OCI-LY3 (cell line): Measurements from ENCODE around the gene CD86.

Experiments
- H2AFZ ChIP-seq: fragments of 200-600, 300-600 bp; shearing (Covaris generic); 2 replicates; pipeline ENCODE4 v1.6.0; 2014; ENCODE audit warnings: antibody characterized with exemption, low read depth, low read length
- H3K27ac ChIP-seq: fragments of 200-600, 300-600 bp; sonication (generic); 2 replicates; pipeline ENCODE4 v1.5.1; 2014; ENCODE audit warnings: mild to moderate bottlenecking, low read length, moderate library complexity, mixed read lengths
- H3K27me3 ChIP-seq: fragments of 200-600, 300-600 bp; sonication (generic); 2 replicates; pipeline ENCODE4 v1.6.1; 2014; ENCODE audit warnings: low read depth, low read length, mixed read lengths
- H3K36me3 ChIP-seq: fragments of 200-600, 300-600 bp; sonication (generic); replicated peaks from 2 replicates; pipeline ENCODE3; 2014; ENCODE audit warnings: low read depth, low read length, mixed read lengths
- H3K4me1 ChIP-seq: fragments of 300-600, 200-600 bp; sonication (generic); 2 replicates; pipeline ENCODE4 v1.6.1; 2014; ENCODE audit warnings: low read length, mixed read lengths
- H3K4me2 ChIP-seq: fragments of 200-600, 300-600 bp; sonication (generic); 2 replicates; pipeline ENCODE4 v1.6.1; 2014; ENCODE audit warnings: low read length, mixed read lengths
- H3K4me3 ChIP-seq: fragments of 300-600, 200-600 bp; sonication (generic); 2 replicates; pipeline ENCODE4 v1.5.1; 2014; ENCODE audit warnings: antibody characterized with exemption, mild to moderate bottlenecking, low read length, moderate library complexity
- H3K79me2 ChIP-seq: fragments of 300-600, 200-600 bp; shearing (Covaris generic); 2 replicates; pipeline ENCODE4 v1.6.1; 2014; ENCODE audit warnings: mild to moderate bottlenecking, low read length, mixed read lengths
- H3K9ac ChIP-seq: fragments of 300-600, 200-600 bp; shearing (Covaris generic); 2 replicates; pipeline ENCODE4 v1.6.0; 2014; ENCODE audit warnings: mild to moderate bottlenecking, low read length, moderate library complexity
- H3K9me3 ChIP-seq: fragments of 200-600, 300-600 bp; shearing (Covaris generic); 2 replicates; pipeline ENCODE4 v1.6.1; 2014; ENCODE audit warnings: low read length, mixed read lengths; ENCODE audit not compliant: insufficient read depth
- H4K20me1 ChIP-seq: fragments of 200-600, 300-600 bp; sonication (generic); 2 replicates; pipeline ENCODE4 v1.6.1; 2016; ENCODE audit warnings: low read length, mixed read lengths; ENCODE audit not compliant: insufficient read depth
- CTCF ChIP-seq: fragments of 200-600, 300-600 bp; sonication (generic); IDR thresholded peaks from 2 replicates; pipeline ENCODE4 v1.5.1; 2014; ENCODE audit warnings: antibody characterized with exemption, low read length, low read depth
- EZH2phosphoT487 ChIP-seq: fragments of 200-600 bp; shearing (Covaris generic); IDR thresholded peaks from 2 replicates; pipeline ENCODE4 v1.6.1; 2018; ENCODE audit warnings: antibody characterized with exemption, mixed run types, low read depth

Gene CD86

GRCh38 chr3:122078235-122078935, 23.2 kb downstream of the CD86 start:
- peak overlapping the region; percentile 90 for H3K9ac ChIP-seq
- no peaks in the 10 kb centered on the region for H4K20me1 ChIP-seq
- peaks cover 59% of the 10 kb centered on the region for H3K79me2 ChIP-seq
- TF ChIP-seq EZH2phosphoT487 (no peak), CTCF (no peak)
- 0 out of 2 replicates have a peak overlapping the region, but pooled peaks have one; percentile 28 for H2AFZ ChIP-seq
- H3K4me3 ChIP-seq = peak overlapping the region; percentile 90
- peaks cover 13% of the 10 kb centered on the region for H3K36me3 ChIP-seq
- H3K27me3 ChIP-seq = no peaks in the 10 kb centered on the region
- H3K9me3 ChIP-seq = no peaks in the 10 kb centered on the region
- peaks cover 86% of the 10 kb centered on the region for H3K4me1 ChIP-seq
- peak overlapping the region; percentile 95 for H3K27ac ChIP-seq
- peak overlapping the region; percentile 97 for H3K4me2 ChIP-seq

GRCh38 chr3:122079524-122080206, 24.5 kb downstream of the CD86 start:
- H3K4me1 ChIP-seq = peaks cover 87% of the 10 kb centered on the region
- H3K4me2 ChIP-seq = peak overlapping the region; percentile 97
- TF ChIP-seq EZH2phosphoT487 = no peak
- no peak for TF ChIP-seq CTCF
- H3K27ac ChIP-seq = peak overlapping the region; percentile 95
- H3K36me3 ChIP-seq = peaks cover 15% of the 10 kb centered on the region
- no peaks in the 10 kb centered on the region for H3K27me3 ChIP-seq
- peak overlapping the region; percentile 90 for H3K4me3 ChIP-seq
- no peak overlapping the region for H2AFZ ChIP-seq
- H3K9me3 ChIP-seq = no peaks in the 10 kb centered on the region
- H3K9ac ChIP-seq = peak overlapping the region; percentile 90; the same call in 1 of the 2 replicates
- no peaks in the 10 kb centered on the region for H4K20me1 ChIP-seq
- peaks cover 65% of the 10 kb centered on the region for H3K79me2 ChIP-seq

- H3K27me3 ChIP-seq = no peaks in the 10 kb centered on the region
- H3K79me2 ChIP-seq = peaks cover 69% of the 10 kb centered on the region
- peak overlapping the region; percentile 97 for H3K4me2 ChIP-seq
- H4K20me1 ChIP-seq = no peaks in the 10 kb centered on the region
- peak overlapping the region; percentile 10; the same call in 1 of the 2 replicates for H3K9ac ChIP-seq
- peak overlapping the region; percentile 95; the same call in 1 of the 2 replicates for H3K27ac ChIP-seq
- peaks cover 16% of the 10 kb centered on the region for H3K36me3 ChIP-seq
- peak overlapping the region; percentile 90 for H3K4me3 ChIP-seq
- no peak for TF ChIP-seq CTCF
- TF ChIP-seq EZH2phosphoT487 = no peak
- peaks cover 87% of the 10 kb centered on the region for H3K4me1 ChIP-seq
- H2AFZ ChIP-seq = no peak overlapping the region
- H3K9me3 ChIP-seq = no peaks in the 10 kb centered on the region
Observed at GRCh38 chr3:122080207-122080587, 25.0 kb downstream of the CD86 start.

GRCh38 chr3:122081543-122082247, 26.5 kb downstream of the CD86 start:
- peak overlapping the region; percentile 97 for H3K4me2 ChIP-seq
- H3K4me3 ChIP-seq = peak overlapping the region; percentile 41
- no peaks in the 10 kb centered on the region for H4K20me1 ChIP-seq
- TF ChIP-seq EZH2phosphoT487 (no peak), CTCF (no peak)
- peaks cover 22% of the 10 kb centered on the region for H3K36me3 ChIP-seq
- H3K4me1 ChIP-seq = peaks cover 87% of the 10 kb centered on the region
- peak overlapping the region; percentile 26; the same call in 1 of the 2 replicates for H3K9ac ChIP-seq
- peak overlapping the region; percentile 71 for H3K27ac ChIP-seq
- no peaks in the 10 kb centered on the region for H3K9me3 ChIP-seq
- peaks cover 78% of the 10 kb centered on the region for H3K79me2 ChIP-seq
- no peaks in the 10 kb centered on the region for H3K27me3 ChIP-seq
- no peak overlapping the region for H2AFZ ChIP-seq
